SK-N-SH treated with all-trans-retinoic acid at 6 μM for 48 hours (cell line): ENCODE data around the gene SLC49A3.

Experiments
- ARNTL ChIP-seq: fragments of 450-650 bp; formaldehyde crosslinking; IDR thresholded peaks from 2 replicates; pipeline ENCODE4 v1.5.0; 2020; ENCODE audit warnings: low read depth, mild to moderate bottlenecking, moderate library complexity, borderline replicate concordance
- BACH2 ChIP-seq: fragments of 250-450 bp; sonication (Bioruptor Pico); IDR thresholded peaks from 2 replicates; pipeline ENCODE4 v1.9.0; 2021; ENCODE audit warnings: mild to moderate bottlenecking, borderline replicate concordance
- CREB5 ChIP-seq: fragments of 250-450 bp; sonication (Bioruptor Pico); IDR thresholded peaks from 2 replicates; pipeline ENCODE4 v1.5.1; 2020; ENCODE audit warnings: low read depth, mild to moderate bottlenecking, moderate library complexity
- ESRRG ChIP-seq: fragments of 250-450 bp; sonication (Bioruptor Pico); IDR thresholded peaks from 2 replicates; pipeline ENCODE4 v1.6.1; 2021; ENCODE audit warnings: mild to moderate bottlenecking
- GLIS3 ChIP-seq: fragments of 250-450 bp; sonication (Bioruptor Pico); IDR thresholded peaks from 2 replicates; pipeline ENCODE4 v1.5.0; 2020; ENCODE audit warnings: mild to moderate bottlenecking, moderate library complexity
- ISL1 ChIP-seq: fragments of 250-450 bp; sonication (Bioruptor Pico); IDR thresholded peaks from 2 replicates; pipeline ENCODE4 v2.1.2; 2022; ENCODE audit warnings: mild to moderate bottlenecking, moderate library complexity
- OSR1 ChIP-seq: fragments of 250-450 bp; sonication (Bioruptor Pico); IDR thresholded peaks from 2 replicates; pipeline ENCODE4 v1.8.0; 2022; ENCODE audit warnings: moderate library complexity, mild to moderate bottlenecking, inconsistent platforms
- PATZ1 ChIP-seq: fragments of 250-450 bp; sonication (Bioruptor Pico); IDR thresholded peaks from 2 replicates; pipeline ENCODE4 v1.8.0; 2020; ENCODE audit warnings: mild to moderate bottlenecking, moderate library complexity, borderline replicate concordance
- TSHZ2 ChIP-seq: fragments of 250-450 bp; sonication (Bioruptor Pico); IDR thresholded peaks from 2 replicates; pipeline ENCODE4 v1.5.0; 2020; ENCODE audit warnings: mild to moderate bottlenecking, moderate library complexity
- ZFP3 ChIP-seq: fragments of 250-450 bp; sonication (Bioruptor Pico); IDR thresholded peaks from 2 replicates; pipeline ENCODE4 v1.5.0; 2020; ENCODE audit warnings: mild to moderate bottlenecking, moderate library complexity
- ZFP30 ChIP-seq: fragments of 450-650 bp; formaldehyde crosslinking; IDR thresholded peaks from 2 replicates; pipeline ENCODE4 v1.5.0; 2022; ENCODE audit warnings: mild to moderate bottlenecking, moderate library complexity

GRCh38 chr4:687048-687970 lies 1.6 kb downstream of the SLC49A3 start:
- TF ChIP-seq ZFP3 (CRISPR knock-in tag) (no peak), ISL1 (no peak), ESRRG (CRISPR knock-in tag) (no peak), TSHZ2 (CRISPR knock-in tag) (no peak), ZFP30 (CRISPR knock-in tag) (no peak), CREB5 (no peak), GLIS3 (CRISPR knock-in tag) (no peak), PATZ1 (CRISPR knock-in tag) (no peak), ARNTL (CRISPR knock-in tag) (no peak), BACH2 (CRISPR knock-in tag) (no peak), OSR1 (no peak)
